GM21825 (cell line): Measurements from ENCODE around the gene TPPP.

Experiments used
- ATAC-seq: cut with Tn5 transposase; IDR thresholded peaks from one replicate; pipeline ENCODE4 v1.9.1; 2021; ENCODE audit warnings: mild to moderate bottlenecking, moderate library complexity; ENCODE audit not compliant: unreplicated experiment

Gene TPPP

GRCh38 chr5:610744-611730 lies 82.1 kb downstream of the TPPP start:
- no peak for ATAC-seq

- no peak for ATAC-seq
Observed at GRCh38 chr5:610011-610743, 83.0 kb downstream of the TPPP start.
